ENCODE data around the gene LTA4H.
"Not testable (repeated sequence)": the region's sequence is repeated elsewhere in the genome, so short reads cannot be mapped to it uniquely, and the experiment has no call there.

The LTA4H gene

DNA sequence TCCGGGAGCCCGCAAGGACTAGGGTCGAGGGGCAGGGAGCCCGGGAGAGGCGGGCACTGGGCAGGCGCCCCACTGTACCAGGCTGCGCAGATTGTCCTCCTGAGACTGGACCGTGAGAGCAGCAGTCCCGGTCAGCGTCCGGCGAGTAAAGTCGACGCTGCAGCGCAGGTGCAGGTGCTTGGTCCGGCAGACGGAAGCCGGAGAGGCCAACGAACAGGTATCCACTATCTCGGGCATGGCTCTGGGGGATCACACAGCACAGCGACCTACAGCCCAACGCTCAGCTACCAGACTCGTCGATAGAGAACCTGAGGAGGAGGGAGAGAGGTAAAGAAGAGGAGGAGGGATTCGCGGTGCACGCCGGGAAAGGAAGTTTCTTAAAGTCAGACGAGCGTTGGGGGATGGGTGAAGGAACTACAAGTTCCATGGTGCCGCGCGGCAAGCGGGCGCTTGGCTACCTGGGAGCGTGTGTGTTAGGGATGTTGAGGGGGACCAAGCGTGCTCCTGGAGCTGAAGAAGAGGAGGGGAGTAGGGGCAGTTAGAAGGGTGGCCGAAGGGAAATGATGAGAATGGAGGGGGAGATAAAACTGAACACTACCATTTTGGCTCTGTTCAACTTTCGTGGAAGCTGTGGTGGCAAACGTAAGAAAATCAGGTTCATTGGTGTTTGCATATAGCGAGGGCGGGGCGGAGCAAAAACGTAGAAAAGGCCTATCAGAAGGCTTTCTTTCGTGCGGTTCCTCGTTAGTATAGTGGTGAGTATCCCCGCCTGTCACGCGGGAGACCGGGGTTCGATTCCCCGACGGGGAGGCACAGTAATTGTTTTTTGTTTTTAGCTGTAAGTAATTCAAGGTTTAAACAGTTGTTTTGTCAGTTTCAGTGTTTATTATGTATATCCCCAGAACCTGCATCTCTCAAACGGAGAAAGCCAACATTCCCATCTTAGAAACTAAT lies at the start of gene LTA4H:
Gene LTA4H, minus strand, starts transcription at position 305 of the 954 bp plus-strand sequence. Its CDS starts 68 bp downstream, at position 237.
- DNase-seq (ENCODE audit: low spot score): peak; percentile 99

- no peak for DNase-seq (ENCODE audit: low spot score)
Measured at GRCh38 chr12:96084624-96085023, 49.2 kb upstream of the LTA4H start.

GRCh38 chr12:96083020-96083719 lies 47.8 kb upstream of the LTA4H start:
- DNase-seq (ENCODE audit: low spot score): no peak

- DNase-seq (ENCODE audit: low spot score): no peak
Measured at GRCh38 chr12:96081596-96081995, 46.2 kb upstream of the LTA4H start.

- no peak for DNase-seq (ENCODE audit: low spot score)
Measured at GRCh38 chr12:96078231-96079135, 43.1 kb upstream of the LTA4H start.

GRCh38 chr12:96077081-96077480 lies 41.7 kb upstream of the LTA4H start:
- DNase-seq (ENCODE audit: low spot score): no peak

DNA sequence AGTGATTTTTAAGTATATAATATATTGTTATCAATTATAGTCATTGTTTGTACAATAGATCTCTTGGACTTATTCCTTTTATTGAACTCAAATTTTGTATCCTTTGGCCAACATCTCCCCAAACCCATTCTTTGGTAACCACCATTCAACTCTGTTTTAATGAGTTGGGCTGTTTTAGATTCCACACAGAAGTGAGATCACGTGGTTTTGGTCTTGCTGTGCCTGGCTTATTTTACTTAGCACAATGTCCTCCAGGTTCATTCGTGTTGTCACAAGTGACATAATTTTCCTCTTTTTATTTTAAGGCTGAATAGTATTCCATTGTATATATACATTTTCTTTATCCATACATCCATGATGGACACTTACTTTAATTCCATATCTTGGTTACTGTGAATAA lies 40.2 kb upstream of the LTA4H start:
- DNase-seq (ENCODE audit: low spot score): no peak

DNA sequence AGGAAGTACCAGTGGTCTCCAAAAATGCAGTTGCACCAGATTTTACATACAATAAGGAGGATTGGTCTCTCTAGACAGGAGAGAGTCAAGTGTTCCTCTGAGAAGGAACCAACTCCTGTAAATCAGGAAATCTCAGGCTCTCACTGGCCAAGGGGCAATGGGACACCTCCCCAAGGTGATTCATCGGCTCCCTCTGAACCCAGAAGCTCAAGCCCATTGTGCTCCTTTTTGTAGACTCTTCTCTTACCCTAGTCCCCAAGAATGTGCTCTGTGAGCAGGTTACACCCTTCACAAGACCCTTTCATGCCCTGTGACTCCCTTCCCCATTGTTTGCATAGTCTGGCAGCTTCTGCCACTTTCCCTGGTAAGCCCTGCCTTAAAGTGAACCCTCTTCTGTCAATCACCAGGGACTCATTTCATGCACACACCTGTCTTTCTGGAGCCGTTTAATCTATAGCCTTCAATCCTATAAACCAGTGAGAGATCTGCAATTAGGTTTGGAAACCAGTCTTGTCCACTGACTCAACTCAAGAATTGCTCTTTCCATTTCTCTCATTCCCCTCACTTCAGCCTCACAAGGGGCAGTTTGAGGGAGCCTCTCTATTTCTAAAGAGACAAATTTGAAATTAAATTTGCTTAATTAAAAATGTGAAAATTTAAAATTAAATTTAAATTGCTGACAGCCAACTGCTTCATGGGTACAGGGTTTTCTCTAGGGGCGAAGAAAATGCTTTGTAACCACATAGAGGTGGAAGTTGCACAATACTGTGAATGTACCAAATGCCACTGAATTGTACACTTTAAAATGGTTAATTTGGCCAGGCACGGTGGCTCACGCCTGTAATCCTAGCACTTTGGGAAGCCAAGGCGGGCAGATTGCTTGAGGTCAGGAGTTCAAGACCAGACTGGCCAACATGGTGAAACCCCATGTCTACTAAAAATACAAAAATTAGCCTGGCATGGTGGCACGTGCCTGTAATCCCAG lies 38.3 kb upstream of the LTA4H start:
- DNase-seq (ENCODE audit: low spot score): no peak

- DNase-seq (ENCODE audit: low spot score): peak; percentile 68
Measured at GRCh38 chr12:96070670-96071279, 35.4 kb upstream of the LTA4H start.

GRCh38 chr12:96069511-96070231 lies 34.3 kb upstream of the LTA4H start:
- DNase-seq (ENCODE audit: low spot score): no peak

DNA sequence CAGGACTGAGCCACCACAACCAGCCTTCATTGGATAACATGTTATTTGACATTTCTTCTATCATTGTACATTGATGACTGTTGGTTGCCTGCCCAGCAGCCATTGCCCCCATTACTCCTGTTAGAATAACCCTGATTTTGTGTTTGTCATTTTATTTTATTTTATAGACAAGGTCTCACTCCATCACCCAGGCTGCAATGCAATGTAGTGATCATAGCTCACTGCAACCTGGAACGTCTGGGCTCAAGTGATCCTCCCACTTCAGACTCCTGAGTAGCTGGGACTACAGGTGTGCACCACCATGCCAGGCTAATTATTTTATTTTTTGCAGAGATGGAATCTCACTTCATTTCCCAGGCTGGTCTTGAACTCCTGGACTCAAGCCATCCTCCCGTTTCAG lies 33.2 kb upstream of the LTA4H start:
- DNase-seq (ENCODE audit: low spot score): no peak

DNA sequence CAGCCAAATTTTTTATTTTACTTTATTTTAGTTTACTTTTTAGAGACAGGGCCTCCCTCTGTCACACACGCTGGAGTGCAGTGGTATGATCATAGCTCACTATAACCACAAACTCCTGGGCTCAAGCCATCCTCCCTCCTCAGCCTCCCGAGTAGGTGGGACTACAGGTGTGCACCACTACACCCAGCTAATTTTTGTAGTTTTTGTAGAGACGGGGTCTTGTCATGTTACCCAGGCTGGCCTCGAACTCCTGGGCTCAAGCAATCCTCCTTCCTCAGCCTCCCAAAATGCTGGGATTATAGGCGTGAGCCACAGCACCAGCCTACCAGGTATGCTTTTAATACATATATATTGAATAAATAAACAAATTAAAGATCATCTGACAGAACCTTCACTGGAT lies 32.7 kb upstream of the LTA4H start:
- DNase-seq (ENCODE audit: low spot score): no peak

DNA sequence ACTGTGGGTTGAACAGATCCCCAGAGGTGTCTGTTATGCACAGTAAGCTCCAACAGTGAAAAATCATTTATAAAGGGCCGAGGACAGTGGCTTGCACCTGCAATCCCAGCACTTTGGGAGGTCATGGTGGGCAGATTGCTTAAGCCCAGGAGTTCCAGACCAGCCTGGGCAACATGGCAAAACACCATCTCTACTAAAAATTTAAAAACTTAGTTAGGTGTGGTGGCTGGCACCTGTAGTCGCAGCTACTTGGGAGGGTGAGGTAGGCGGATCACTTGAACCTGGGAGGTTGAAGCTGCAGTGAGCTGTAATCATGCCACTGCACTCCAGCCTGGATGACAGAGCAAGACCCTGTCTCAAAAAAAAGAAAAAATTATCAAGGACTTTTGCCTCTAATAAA lies 30.4 kb upstream of the LTA4H start:
- DNase-seq (ENCODE audit: low spot score): not testable (repeated sequence)

GRCh38 chr12:96064966-96065365 lies 29.6 kb upstream of the LTA4H start:
- no peak for DNase-seq (ENCODE audit: low spot score)

GRCh38 chr12:96064271-96064670 lies 28.9 kb upstream of the LTA4H start:
- no peak for DNase-seq (ENCODE audit: low spot score)

DNA sequence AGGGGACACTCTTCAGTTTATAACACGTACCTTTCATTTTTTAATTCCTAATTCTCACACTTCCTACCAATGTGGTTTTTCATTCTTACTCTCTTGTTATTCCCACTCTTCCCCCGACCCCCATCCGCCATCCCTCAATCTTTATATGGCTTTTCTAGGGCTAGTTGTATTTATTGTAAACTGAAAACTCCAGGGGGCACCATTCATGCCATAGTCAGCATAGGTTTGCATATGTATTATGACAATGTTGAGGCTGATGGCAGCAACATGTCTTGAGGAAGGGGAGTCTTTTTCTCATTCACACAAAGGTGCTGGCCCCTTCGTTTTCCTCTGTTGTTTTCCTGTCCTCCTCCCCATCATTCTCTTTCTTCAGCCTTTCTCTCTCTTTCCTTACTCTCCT lies 27.7 kb upstream of the LTA4H start:
- no peak for DNase-seq (ENCODE audit: low spot score)

- DNase-seq (ENCODE audit: low spot score): peak; percentile 78
Measured at GRCh38 chr12:96061864-96062453, 26.6 kb upstream of the LTA4H start.

- DNase-seq (ENCODE audit: low spot score): no peak
Measured at GRCh38 chr12:96061323-96061722, 25.9 kb upstream of the LTA4H start.

- DNase-seq (ENCODE audit: low spot score): no peak
Measured at GRCh38 chr12:96060041-96060440, 24.7 kb upstream of the LTA4H start.

Data from ecto neural progenitor cell (in vitro differentiated cells).